IMR-90 (cell line): ENCODE measurements around the gene KRTAP9-6. TPM values are rescaled to one million over a fixed set of nuclear protein-coding genes. Genes with fewer than 3 reads are reported as not detected.

Experiments used
- ATAC-seq: fragments of 200-7000 bp; cut with Tn5 transposase; 2 replicates; pipeline ENCODE4 v1.9.1; 2020; ENCODE audit warnings: low read depth, mild to moderate bottlenecking, moderate library complexity
- BruUV-seq: library from RNA; stranded (reverse); fragments of 400-500 nt; replicated peaks from 2 replicates; lab custom pipeline; 2021; lab: Mats Ljungman, UMichigan
- CTCF ChIA-PET: fragments of 300-600 bp; formaldehyde crosslinking; extraction: SDS; loops from one replicate; lab custom pipeline; 2021; ENCODE audit warnings: antibody characterized with exemption; lab: Yijun Ruan, JAX
- POLR2A ChIA-PET: fragments of 300-600 bp; sonication (Branson Sonifier 250); formaldehyde crosslinking; loops from one replicate; lab custom pipeline; 2022; ENCODE audit warnings: antibody characterized with exemption; ENCODE audit not compliant: unreplicated experiment; lab: Charles Lee
- DNase-seq: peaks from one replicate; pipeline ENCODE4 v3.0.0; 2013
- H2AFZ ChIP-seq: replicated peaks from 2 replicates; pipeline ENCODE3; 2013; ENCODE audit warnings: low read length, mild to moderate bottlenecking; ENCODE audit not compliant: poor library complexity
- H2AK5ac ChIP-seq: 2 replicates; pipeline ENCODE4 v1.6.1; 2013; ENCODE audit warnings: low read depth, low read length, inconsistent platforms
- H2AK9ac ChIP-seq: replicated peaks from 2 replicates; pipeline ENCODE3; 2013; ENCODE audit warnings: mild to moderate bottlenecking, low read depth, low read length, moderate library complexity; ENCODE audit not compliant: poor library complexity
- H2BK120ac ChIP-seq: 2 replicates; pipeline ENCODE4 v1.6.1; 2013; ENCODE audit warnings: low read depth, low read length, inconsistent platforms
- H2BK15ac ChIP-seq: 3 replicates; pipeline ENCODE4 v1.6.1; 2013; ENCODE audit warnings: low read depth, low read length, inconsistent platforms
- H2BK20ac ChIP-seq: 2 replicates; pipeline ENCODE4 v1.6.1; 2013; ENCODE audit warnings: low read depth, mild to moderate bottlenecking, inconsistent platforms, low read length, moderate library complexity
- H2BK5ac ChIP-seq: 2 replicates; pipeline ENCODE4 v1.6.1; 2013; ENCODE audit warnings: mild to moderate bottlenecking, low read depth, low read length, inconsistent platforms; ENCODE audit not compliant: poor library complexity, severe bottlenecking
- H3K14ac ChIP-seq: replicated peaks from 2 replicates; pipeline ENCODE4 v1.6.1; 2013; ENCODE audit warnings: low read depth, low read length, inconsistent platforms
- H3K18ac ChIP-seq: 2 replicates; pipeline ENCODE4 v1.6.1; 2013; ENCODE audit warnings: low read depth, low read length, control low read depth
- H3K23ac ChIP-seq: 2 replicates; pipeline ENCODE4 v1.6.1; 2013; ENCODE audit warnings: low read depth, low read length, inconsistent platforms
- H3K27ac ChIP-seq: 2 replicates; pipeline ENCODE4 v1.5.1; 2013; ENCODE audit warnings: mild to moderate bottlenecking, control low read depth, low read length; ENCODE audit not compliant: insufficient read depth
- H3K27me3 ChIP-seq: 2 replicates; pipeline ENCODE4 v1.6.1; 2013; ENCODE audit warnings: low read length; ENCODE audit not compliant: control insufficient read depth, insufficient read depth
- H3K36me3 ChIP-seq: 2 replicates; pipeline ENCODE4 v1.6.1; 2013; ENCODE audit warnings: low read length, mixed read lengths; ENCODE audit not compliant: control insufficient read depth, insufficient read depth
- H3K4ac ChIP-seq: 2 replicates; pipeline ENCODE4 v1.6.1; 2013; ENCODE audit warnings: low read depth, low read length, inconsistent platforms
- H3K4me1 ChIP-seq: 2 replicates; pipeline ENCODE4 v1.6.1; 2013; ENCODE audit warnings: low read length, mixed read lengths; ENCODE audit not compliant: control insufficient read depth, insufficient read depth
- H3K4me2 ChIP-seq: 2 replicates; pipeline ENCODE4 v1.6.1; 2013; ENCODE audit warnings: low read depth, mild to moderate bottlenecking, control low read depth, low read length, moderate library complexity
- H3K4me3 ChIP-seq: 2 replicates; pipeline ENCODE4 v1.5.1; 2013; ENCODE audit warnings: low read depth, mild to moderate bottlenecking, control low read depth, low read length, moderate library complexity; ENCODE audit not compliant: insufficient read depth
- H3K56ac ChIP-seq: 2 replicates; pipeline ENCODE4 v1.6.1; 2013; ENCODE audit warnings: low read length, inconsistent platforms; ENCODE audit not compliant: insufficient read depth; ENCODE audit errors: extremely low read depth
- H3K79me1 ChIP-seq, 2 experiments: 2 replicates each; pipeline ENCODE4 v1.6.1; 2013; ENCODE audit warnings: low read length in 2 of 2, inconsistent platforms in 1 of 2, low read depth in 1 of 2
- H3K9ac ChIP-seq: 2 replicates; pipeline ENCODE4 v1.6.1; 2013; ENCODE audit warnings: low read depth, low read length, control low read depth
- H3K9me1 ChIP-seq: 2 replicates; pipeline ENCODE4 v1.6.1; 2013; ENCODE audit warnings: low read length, inconsistent platforms; ENCODE audit not compliant: insufficient read depth
- H3K9me3 ChIP-seq: 2 replicates; pipeline ENCODE4 v1.6.1; 2013; ENCODE audit warnings: low read length; ENCODE audit not compliant: control insufficient read depth, insufficient read depth
- H4K20me1 ChIP-seq: 2 replicates; pipeline ENCODE4 v1.6.1; 2013; ENCODE audit warnings: low read length, inconsistent platforms; ENCODE audit not compliant: insufficient read depth
- H4K5ac ChIP-seq: 2 replicates; pipeline ENCODE4 v1.6.1; 2013; ENCODE audit warnings: mild to moderate bottlenecking, low read depth, low read length, control low read depth
- H4K8ac ChIP-seq, 2 experiments: 2 replicates each; pipeline ENCODE4 v1.6.1; 2013; ENCODE audit warnings: low read depth in 2 of 2, low read length in 2 of 2, control low read depth in 1 of 2, inconsistent platforms in 1 of 2
- H4K91ac ChIP-seq: 2 replicates; pipeline ENCODE4 v1.6.1; 2013; ENCODE audit warnings: low read depth, low read length, inconsistent platforms; ENCODE audit not compliant: insufficient read depth
- BHLHE40 ChIP-seq: fragments of 150-350 bp; IDR thresholded peaks from 2 replicates; pipeline ENCODE4 v1.6.1; 2016; ENCODE audit warnings: mild to moderate bottlenecking, low read depth, low read length
- CEBPB ChIP-seq: IDR thresholded peaks from 2 replicates; pipeline ENCODE4 v1.6.1; 2012; ENCODE audit warnings: low read depth, low read length, improper control_type of control experiment
- CHD1 ChIP-seq: IDR thresholded peaks from 2 replicates; pipeline ENCODE4 v1.6.1; 2012; ENCODE audit warnings: low read depth, low read length, improper control_type of control experiment
- CTCF ChIP-seq: conservative IDR thresholded peaks from 2 replicates; pipeline ENCODE4 v1.5.1; 2012; ENCODE audit warnings: mild to moderate bottlenecking, low read depth, low read length, improper control_type of control experiment
- ELK1 ChIP-seq: fragments of 150-350 bp; IDR thresholded peaks from 2 replicates; pipeline ENCODE4 v1.6.1; 2016; ENCODE audit warnings: low read depth, mild to moderate bottlenecking, low read length, moderate library complexity, borderline replicate concordance
- FOS ChIP-seq: fragments of 150-350 bp; IDR thresholded peaks from 2 replicates; pipeline ENCODE4 v1.6.1; 2016; ENCODE audit warnings: low read depth, low read length
- MAFK ChIP-seq: IDR thresholded peaks from 2 replicates; pipeline ENCODE4 v1.6.1; 2012; ENCODE audit warnings: low read depth, low read length, improper control_type of control experiment
- MAZ ChIP-seq: IDR thresholded peaks from 2 replicates; pipeline ENCODE4 v1.6.1; 2012; ENCODE audit warnings: low read depth, mild to moderate bottlenecking, low read length, improper control_type of control experiment, moderate library complexity, borderline replicate concordance
- MXI1 ChIP-seq: IDR thresholded peaks from 2 replicates; pipeline ENCODE4 v1.6.1; 2012; ENCODE audit warnings: low read depth, mild to moderate bottlenecking, low read length, moderate library complexity, borderline replicate concordance
- NFE2L2 ChIP-seq: fragments of 150-350 bp; IDR thresholded peaks from 2 replicates; pipeline ENCODE4 v1.6.1; 2016; ENCODE audit warnings: low read depth, mild to moderate bottlenecking, low read length
- POLR2A ChIP-seq: IDR thresholded peaks from 2 replicates; pipeline ENCODE4 v1.6.1; 2012; ENCODE audit warnings: mild to moderate bottlenecking, low read depth, low read length
- RAD21 ChIP-seq: IDR thresholded peaks from 2 replicates; pipeline ENCODE4 v1.6.1; 2012; ENCODE audit warnings: low read length, improper control_type of control experiment
- RCOR1 ChIP-seq: IDR thresholded peaks from 2 replicates; pipeline ENCODE4 v1.6.1; 2012; ENCODE audit warnings: mild to moderate bottlenecking, low read length, improper control_type of control experiment; ENCODE audit not compliant: insufficient replicate concordance
- RFX5 ChIP-seq: IDR thresholded peaks from 2 replicates; pipeline ENCODE4 v1.8.0; 2012; ENCODE audit warnings: low read depth, mild to moderate bottlenecking, low read length, moderate library complexity
- SMC3 ChIP-seq: fragments of 150-350 bp; IDR thresholded peaks from 2 replicates; pipeline ENCODE4 v1.6.1; 2016; ENCODE audit warnings: low read depth, mild to moderate bottlenecking, antibody characterized with exemption, low read length, moderate library complexity
- USF2 ChIP-seq: fragments of 150-350 bp; IDR thresholded peaks from 2 replicates; pipeline ENCODE4 v1.6.1; 2017; ENCODE audit warnings: mild to moderate bottlenecking, antibody characterized with exemption, low read length, low read depth
- WGBS, 2 experiments: methylation state at CpG; one replicate each; pipeline versions ENCODE4 v1.1.5 to v1.1.7; 2013; ENCODE audit warnings: missing lambda C conversion rate in 2 of 2; ENCODE audit not compliant: insufficient read length in 1 of 2; ENCODE audit errors: extremely low coverage in 2 of 2; 5-methylcytosine and 5-hydroxymethylcytosine counted together
- dilution Hi-C: fragments of 300-500 bp; cut with HindIII; formaldehyde crosslinking; loops from one replicate; pipeline ENCODE4 v1.14.3; 2018; ENCODE audit warnings: low sequenced_read_pairs; ENCODE audit not compliant: unreplicated experiment
- in situ Hi-C: fragments of 300-500 bp; cut with MboI; formaldehyde crosslinking; loops from 3 replicates; pipeline ENCODE4 v1.14.3; 2019; ENCODE audit warnings: low sequenced_read_pairs, inconsistent platforms, mixed read lengths
- intact Hi-C: fragments of 100-400 bp; cut with micrococcal nuclease; formaldehyde crosslinking; loops from 2 replicates; pipeline ENCODE4 v1.10.0; 2022
- polyA plus RNA-seq, 3 experiments: library from polyadenylated mRNA; depleted of rRNA; stranded (reverse); fragments of >200 nt; gene quantifications; 2 replicates each; pipeline ENCODE4 v1.2.3, GENCODE V29; 2012; ENCODE audit warnings: low replicate concordance in 1 of 3
- total RNA-seq: library from RNA; depleted of rRNA; stranded (reverse); fragments of >200 nt; gene quantifications from 2 replicates; pipeline ENCODE4 v1.2.3, GENCODE V29; 2012

The KRTAP9-6 gene
- total and polyA plus RNA-seq, 2 of the 4 experiments (the other 2 are of a cell fraction), result not detected

- no peak overlapping the region for H2BK5ac ChIP-seq
- no peak overlapping the region for H4K8ac ChIP-seq
- H2AK5ac ChIP-seq, result no peak overlapping the region
- H3K4me1 ChIP-seq, result no peaks in the 10 kb centered on the region
- WGBS, 2 experiments, result 80% methylated on average over 1 of the region's 1 CpG; no CpG with 5 or more reads in 1 of the 2 experiments
- H2BK120ac ChIP-seq, result no peak overlapping the region
- H2BK15ac ChIP-seq, result no peak overlapping the region
- ATAC-seq (no peak), DNase-seq (no peak)
- TF ChIP-seq CTCF, result no peak
- no peak for TF ChIP-seq POLR2A
- TF ChIP-seq RAD21, result no peak
- TF ChIP-seq ELK1, result no peak
- no peak for TF ChIP-seq MAZ
- TF ChIP-seq SMC3, result no peak
- TF ChIP-seq FOS, result no peak
- no peak for TF ChIP-seq MAFK
- TF ChIP-seq USF2, result no peak
- TF ChIP-seq RFX5, result no peak
- TF ChIP-seq CEBPB, result no peak
- TF ChIP-seq RCOR1, result no peak
- TF ChIP-seq NFE2L2, result no peak
- TF ChIP-seq BHLHE40, result no peak
- TF ChIP-seq MXI1, result no peak
- no peak for TF ChIP-seq CHD1
- H3K36me3 ChIP-seq, result no peaks in the 10 kb centered on the region
- H2BK20ac ChIP-seq, result no peak overlapping the region
- no peaks in the 10 kb centered on the region for H3K9me3 ChIP-seq
- intact Hi-C loops, result no loop called here
- no peaks in the 10 kb centered on the region for H3K79me1 ChIP-seq
- no peaks in the 10 kb centered on the region for H4K20me1 ChIP-seq
- no peak overlapping the region for H3K18ac ChIP-seq
- ChIA-PET CTCF (no interaction called here), POLR2A (no interaction called here)
- no peak overlapping the region for H4K91ac ChIP-seq
- dilution Hi-C loops, result no loop called here
- H3K27ac ChIP-seq, result no peak overlapping the region
- H3K9ac ChIP-seq, result no peak overlapping the region
- H3K27me3 ChIP-seq, result no peaks in the 10 kb centered on the region; the same call in 1 of the 2 replicates
- no TSS peak for BruUV-seq
- no peak overlapping the region for H4K5ac ChIP-seq
- no peak overlapping the region for H3K23ac ChIP-seq
- H2AFZ ChIP-seq, result no peak overlapping the region
- no peak overlapping the region for H3K4me2 ChIP-seq
- no peak overlapping the region for H3K56ac ChIP-seq
- H3K14ac ChIP-seq, result no peak overlapping the region
- H2AK9ac ChIP-seq, result no peak overlapping the region
- H3K4me3 ChIP-seq, result no peak overlapping the region
- H3K9me1 ChIP-seq, result no peaks in the 10 kb centered on the region
- in situ Hi-C loops, result no loop called here
- no peak overlapping the region for H3K4ac ChIP-seq
These were observed 28.8 kb downstream of the KRTAP9-6 start for GRCh38 chr17:41294016-41294415.
